CD14-positive monocyte (primary cell): ENCODE results near the gene AK9. TPM values are rescaled to one million over a fixed set of nuclear protein-coding genes. Genes with fewer than 3 reads are reported as not detected.

ENCODE experiments used
- DNase-seq, 3 donors: peaks; one replicate each; pipeline ENCODE4 v3.0.0-alpha.2; 2011 to 2022
- H2AFZ ChIP-seq: 2 replicates; pipeline ENCODE4 v1.6.0; 2012; ENCODE audit warnings: mild to moderate bottlenecking, low read depth, low read length, inconsistent platforms; ENCODE audit not compliant: insufficient read depth, poor library complexity, severe bottlenecking
- H3K27ac ChIP-seq, 2 donors: 1 replicate in 1 of 2; 2 replicates in 1 of 2; pipeline ENCODE4 v1.5.1; 2012 to 2013; ENCODE audit warnings: low read length in 2 of 2, control low read depth in 1 of 2, inconsistent platforms in 1 of 2, low read depth in 1 of 2, mild to moderate bottlenecking in 1 of 2
- H3K27me3 ChIP-seq, 2 donors: one replicate each; pipeline versions ENCODE4 v1.6.0 to v1.6.1; 2011 to 2013; ENCODE audit warnings: low read length in 2 of 2; ENCODE audit not compliant: control insufficient read depth in 2 of 2, insufficient read depth in 2 of 2
- H3K36me3 ChIP-seq, 2 donors: replicated peaks in 1 of 2; 1 replicate in 1 of 2; 2 replicates in 1 of 2; pipeline versions ENCODE4 v1.5.1 to v1.6.1; 2012 to 2013; ENCODE audit warnings: low read length in 2 of 2, control low read depth in 1 of 2, inconsistent platforms in 1 of 2, mild to moderate bottlenecking in 1 of 2; ENCODE audit not compliant: insufficient read depth in 2 of 2, control insufficient read depth in 1 of 2
- H3K4me1 ChIP-seq, 2 donors: 1 replicate in 1 of 2; 2 replicates in 1 of 2; pipeline versions ENCODE4 v1.5.1 to v1.6.1; 2012 to 2013; ENCODE audit warnings: low read length in 2 of 2, control low read depth in 1 of 2, inconsistent platforms in 1 of 2, mild to moderate bottlenecking in 1 of 2, moderate library complexity in 1 of 2; ENCODE audit not compliant: insufficient read depth in 2 of 2, control insufficient read depth in 1 of 2
- H3K4me2 ChIP-seq: replicated peaks from 2 replicates; pipeline ENCODE3; 2012; ENCODE audit warnings: low read length, moderate library complexity, mild to moderate bottlenecking; ENCODE audit not compliant: poor library complexity, severe bottlenecking; ENCODE audit errors: extremely low read depth
- H3K4me3 ChIP-seq, 3 experiments: fragments of 200-600 bp in 1 of 3; sonication (generic) in 1 of 3; replicated peaks in 1 of 3; 1 replicate in 2 of 3; 2 replicates in 1 of 3; pipeline ENCODE4 v1.5.1; 2011 to 2013; ENCODE audit warnings: low read length in 3 of 3, mild to moderate bottlenecking in 3 of 3, control low read depth in 2 of 3, low read depth in 2 of 3, inconsistent platforms in 1 of 3, moderate library complexity in 1 of 3
- H3K79me2 ChIP-seq: 2 replicates; pipeline ENCODE4 v1.6.0; 2012; ENCODE audit warnings: mild to moderate bottlenecking, control low read depth, inconsistent platforms, low read length, moderate library complexity; ENCODE audit not compliant: insufficient read depth
- H3K9ac ChIP-seq: 2 replicates; pipeline ENCODE4 v1.6.0; 2017; ENCODE audit warnings: low read length, mild to moderate bottlenecking; ENCODE audit not compliant: insufficient read depth, poor library complexity, severe bottlenecking
- H3K9me3 ChIP-seq, 2 donors: replicated peaks in 1 of 2; 1 replicate in 1 of 2; 2 replicates in 1 of 2; pipeline versions ENCODE4 v1.5.1 to v1.6.1; 2012 to 2013; ENCODE audit warnings: low read length in 2 of 2, control low read depth in 1 of 2; ENCODE audit not compliant: control insufficient read depth in 1 of 2, insufficient read depth in 1 of 2
- H4K20me1 ChIP-seq: 2 replicates; pipeline ENCODE4 v1.6.0; 2012; ENCODE audit warnings: mild to moderate bottlenecking, low read length, control low read depth, moderate library complexity; ENCODE audit not compliant: insufficient read depth
- H3K27ac Mint-ChIP-seq, 7 donors: one replicate each; pipeline ENCODE4 v1.8.0; 2020; ENCODE audit warnings: mild to moderate bottlenecking in 7 of 7, mixed read lengths in 7 of 7, moderate library complexity in 6 of 7, inconsistent platforms in 2 of 7
- H3K27me3 Mint-ChIP-seq, 3 donors: one replicate each; pipeline ENCODE4 v1.8.0; 2021 to 2022; ENCODE audit warnings: low read depth in 3 of 3, mild to moderate bottlenecking in 3 of 3, mixed read lengths in 3 of 3, moderate library complexity in 3 of 3, inconsistent platforms in 1 of 3
- H3K36me3 Mint-ChIP-seq, 2 donors: one replicate each; pipeline ENCODE4 v1.8.0; 2020; ENCODE audit warnings: mixed read lengths in 2 of 2, inconsistent platforms in 1 of 2, mild to moderate bottlenecking in 1 of 2
- H3K4me1 Mint-ChIP-seq: one replicate; pipeline ENCODE4 v1.8.0; 2020; ENCODE audit warnings: mild to moderate bottlenecking, mixed read lengths
- H3K4me3 Mint-ChIP-seq, 2 donors: one replicate each; pipeline ENCODE4 v1.8.0; 2020; ENCODE audit warnings: mild to moderate bottlenecking in 2 of 2, mixed read lengths in 2 of 2, moderate library complexity in 1 of 2
- H3K9me3 Mint-ChIP-seq, 7 donors: one replicate each; pipeline ENCODE4 v1.8.0; 2020 to 2022; ENCODE audit warnings: mixed read lengths in 7 of 7, mild to moderate bottlenecking in 6 of 7, moderate library complexity in 6 of 7, inconsistent platforms in 2 of 7
- CTCF ChIP-seq: fragments of 200-600 bp; IDR thresholded peaks from one replicate; pipeline ENCODE4 v1.8.0; 2022; ENCODE audit warnings: antibody characterized with exemption, mild to moderate bottlenecking
- WGBS: methylation state at CpG from one replicate; pipeline ENCODE4 v1.1.5; 2013; ENCODE audit warnings: missing lambda C conversion rate; ENCODE audit not compliant: insufficient coverage; 5-methylcytosine and 5-hydroxymethylcytosine counted together
- intact Hi-C, 2 donors: fragments of 100-400 bp; cut with micrococcal nuclease; formaldehyde crosslinking; loops; one replicate each; pipeline versions ENCODE4 v1.15.0 to v1.15.1; 2023
- polyA plus RNA-seq, 3 donors: library from polyadenylated mRNA; depleted of rRNA in 1 of 3; unstranded in 2 of 3; stranded (reverse) in 1 of 3; fragments of 300-500 nt in 2 of 3; fragments of >200 nt in 1 of 3; fragmentation: Illumina TruSeq in 2 of 3; gene quantifications; 1 replicate in 2 of 3; 2 replicates in 1 of 3; pipeline ENCODE4 v1.2.3, GENCODE V29; 2012 to 2021

Gene AK9
- polyA plus RNA-seq, 3 donors: 2.6 to 3.1 (median 2.8) TPM

GRCh38 chr6:109483735-109484057 is 207.3 kb downstream of the AK9 start:
- Histone ChIP-seq H3K9ac (no peak overlapping the region), H3K9me3 (no peaks in the 10 kb centered on the region), H3K4me3 (peak overlapping the region; percentile 27 to 68 (median 66)), H4K20me1 (peaks cover 5% of the 10 kb centered on the region), H3K27ac (no peak overlapping the region), H3K4me1 (peaks cover 35 to 42% of the 10 kb centered on the region in 2 donors), H3K4me2 (peak overlapping the region; percentile 72), H3K79me2 (peaks cover 41% of the 10 kb centered on the region), H3K36me3 (peaks cover 7 to 19% of the 10 kb centered on the region in 2 donors), H2AFZ (peak overlapping the region; percentile 71), H3K27me3 (no peaks in the 10 kb centered on the region)
- Mint-ChIP-seq H3K36me3 (peaks cover 23% of the 10 kb centered on the region in 2 donors), H3K4me1 (peaks cover 38% of the 10 kb centered on the region), H3K4me3 (peak overlapping the region; percentile 66 to 88), H3K27ac (peak overlapping the region in 3 of 7 donors; percentile 15 to 81 (median 32)), H3K27me3 (peaks cover 1 to 10% (median 4%) of the 10 kb centered on the region in 3 donors), H3K9me3 (no peaks in the 10 kb centered on the region)
- TF ChIP-seq CTCF: no peak
- no CpG with 5 or more reads among the region's 6 CpGs for WGBS
- peak in 1 of 3 donors; percentile 63 for DNase-seq
- intact Hi-C loops: loop anchor here (2.0 to 5.0 kb wide), 3 partner anchors 29 to 41 kb away; partner anchors contain the start of genes PPIL6 (in 2 of the 2), SMPD2 (in 2 of the 2) and MICAL1 (in 1 of the 2)

- Mint-ChIP-seq H3K36me3 (peaks cover 28 to 29% of the 10 kb centered on the region in 2 donors), H3K4me1 (peaks cover 44% of the 10 kb centered on the region), H3K9me3 (no peaks in the 10 kb centered on the region), H3K27me3 (peaks cover 1 to 9% (median 4%) of the 10 kb centered on the region in 3 donors), H3K27ac (peak within 1 kb of the TSS; percentile 83 to 89 (median 88)), H3K4me3 (peak within 1 kb of the TSS; percentile 79 to 92)
- peak within 1 kb of the TSS; percentile 90 for H3K9ac ChIP-seq
- WGBS: under 1% methylated on average over 41 of the region's 97 CpGs
- intact Hi-C loops: loop anchor here (2.0 to 5.0 kb wide), 3 partner anchors 28 to 41 kb away; partner anchors contain the start of genes PPIL6 (in 2 of the 2), SMPD2 (in 2 of the 2) and MICAL1 (in 1 of the 2)
- no peaks in the 10 kb centered on the region for H3K9me3 ChIP-seq
- peak within 1 kb of the TSS; percentile 12 to 91 for H3K27ac ChIP-seq
- peak within 1 kb of the TSS; percentile 88 for H3K4me2 ChIP-seq
- peak within 1 kb of the TSS; percentile 49 to 96 (median 94) for H3K4me3 ChIP-seq
- no peaks in the 10 kb centered on the region for H3K27me3 ChIP-seq
- H4K20me1 ChIP-seq: peaks cover 10% of the 10 kb centered on the region
- H3K79me2 ChIP-seq: peaks cover 46% of the 10 kb centered on the region
- H3K36me3 ChIP-seq: peaks cover 7 to 22% of the 10 kb centered on the region in 2 donors
- TF ChIP-seq CTCF: no peak
- DNase-seq: peak; percentile 89 to 94 (median 90)
- H2AFZ ChIP-seq: peak within 1 kb of the TSS; percentile 84
- peaks cover 35 to 47% of the 10 kb centered on the region in 2 donors for H3K4me1 ChIP-seq
Measured at GRCh38 chr6:109482905-109483734, 207.9 kb downstream of the AK9 start, which contains the start of gene ZBTB24. Gene ZBTB24, minus strand, starts transcription at chr6:109483219. Its CDS starts 1,193 bp downstream, at chr6:109482026.
